DMS53 (cell line): ENCODE data around the gene RAB22A.
A peak's percentile ranks its signal among the peaks of the same experiment; 100 is the strongest.

Experiments used
- DNase-seq: peaks from one replicate; lab custom pipeline; 2025; lab: John Stamatoyannopoulos, UW

RAB22A gene

GRCh38 chr20:58309591-58310290 is at the start of gene RAB22A:
Gene RAB22A, plus strand, starts transcription at chr20:58309715. Its CDS starts 262 bp downstream, at chr20:58309977.
- DNase-seq, result peak; percentile 89

DNA sequence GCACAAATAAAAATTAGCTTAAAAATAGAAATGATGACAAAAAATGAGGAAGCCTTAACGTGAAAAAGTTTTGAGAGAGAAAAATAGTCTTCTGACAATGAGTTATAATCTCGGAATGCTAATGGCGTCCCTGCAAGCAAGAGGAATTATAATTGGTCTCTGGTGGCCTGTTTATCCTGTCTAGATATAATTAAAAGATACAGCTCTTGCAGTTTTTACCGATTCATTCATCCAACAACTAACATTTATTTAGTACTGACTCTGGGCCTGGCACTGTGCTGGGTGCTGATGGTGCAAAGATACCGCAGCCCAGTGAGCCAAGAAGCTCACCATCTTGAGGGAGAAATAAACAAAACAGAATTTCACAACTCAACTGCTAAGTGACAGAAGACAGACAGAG is 49.5 kb upstream of the RAB22A start:
- no peak for DNase-seq

DNA sequence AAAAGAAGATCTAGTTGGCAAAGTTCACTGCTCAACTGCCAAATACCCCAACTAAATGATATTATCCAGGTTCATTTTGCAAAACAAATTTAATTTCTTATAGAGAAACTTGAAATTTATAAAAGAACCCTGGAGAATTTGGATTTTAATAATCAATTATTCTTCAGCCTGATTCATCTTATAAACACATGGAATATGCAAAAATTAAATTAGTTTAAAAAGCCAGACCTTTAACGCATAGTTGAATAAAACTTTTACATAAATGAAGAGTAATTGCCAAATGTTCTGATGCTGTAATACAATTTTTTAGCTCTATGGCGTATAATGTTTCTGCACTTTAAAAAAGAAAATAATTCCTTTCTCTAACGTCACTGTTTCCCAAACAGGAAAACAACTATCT is 47.9 kb upstream of the RAB22A start:
- no peak for DNase-seq

- no peak for DNase-seq
Measured at GRCh38 chr20:58264271-58264670, 45.2 kb upstream of the RAB22A start.

DNA sequence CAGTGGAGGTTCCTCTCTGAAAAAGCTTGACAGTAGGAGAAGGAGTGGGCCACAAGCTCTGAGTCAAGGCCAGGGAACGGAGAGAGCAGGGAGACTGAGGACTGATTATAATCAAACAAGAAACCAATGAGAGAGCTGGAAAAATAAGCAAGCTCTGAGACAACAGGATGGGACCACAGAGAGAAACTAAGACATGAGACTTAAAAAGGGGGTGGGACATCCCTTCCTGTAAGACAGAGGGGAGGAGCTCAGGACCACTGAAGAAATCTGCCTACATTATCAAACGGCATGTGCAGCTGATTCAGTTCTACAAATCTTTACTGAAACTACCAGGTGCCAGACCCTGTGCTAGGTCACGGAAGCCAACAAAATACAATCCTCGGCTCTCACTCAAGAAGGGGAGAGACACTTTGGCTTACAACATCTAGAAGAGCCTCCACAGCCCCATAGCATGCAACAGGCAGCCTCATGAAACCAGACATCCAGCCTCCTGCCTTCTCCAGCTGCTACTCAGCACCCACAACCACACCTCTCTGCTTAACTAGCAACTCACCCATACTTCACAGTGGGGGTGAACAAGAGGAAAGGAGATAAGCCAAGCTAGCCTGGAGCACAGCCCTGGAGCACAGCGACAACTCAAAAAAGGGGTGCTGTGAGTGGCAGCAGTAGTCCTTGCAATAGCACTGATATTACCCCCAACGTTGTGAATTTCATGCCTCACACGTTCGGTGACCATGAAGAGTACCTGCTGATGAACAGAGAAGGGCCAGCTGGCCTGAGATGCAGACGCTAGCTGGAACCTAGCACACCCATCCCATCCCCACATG is 41.9 kb upstream of the RAB22A start:
- DNase-seq, result no peak

DNA sequence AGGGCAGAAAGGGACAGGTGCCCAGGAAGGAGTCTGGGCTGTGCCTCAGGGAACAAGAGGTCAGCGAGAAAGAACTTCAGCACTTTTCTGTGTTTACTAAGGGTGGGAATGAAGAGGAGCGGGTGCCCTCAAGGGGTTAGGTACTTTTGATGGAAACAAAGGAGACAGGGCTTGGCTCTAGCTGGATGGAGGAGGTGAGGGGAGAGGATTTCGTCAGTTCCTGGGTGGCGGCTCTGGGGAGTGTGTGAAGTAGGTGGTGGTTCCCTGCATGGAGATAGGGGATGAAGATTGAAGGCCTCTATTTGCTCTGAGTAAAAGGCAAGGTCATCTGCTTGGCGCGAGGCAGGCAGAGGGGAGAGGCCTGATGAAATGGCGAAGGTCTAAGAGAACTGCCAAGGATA is 41.1 kb upstream of the RAB22A start:
- no peak for DNase-seq

- DNase-seq, result no peak
Measured at GRCh38 chr20:58268936-58269619, 40.4 kb upstream of the RAB22A start.

GRCh38 chr20:58271606-58272351 is 37.7 kb upstream of the RAB22A start:
- no peak for DNase-seq

DNA sequence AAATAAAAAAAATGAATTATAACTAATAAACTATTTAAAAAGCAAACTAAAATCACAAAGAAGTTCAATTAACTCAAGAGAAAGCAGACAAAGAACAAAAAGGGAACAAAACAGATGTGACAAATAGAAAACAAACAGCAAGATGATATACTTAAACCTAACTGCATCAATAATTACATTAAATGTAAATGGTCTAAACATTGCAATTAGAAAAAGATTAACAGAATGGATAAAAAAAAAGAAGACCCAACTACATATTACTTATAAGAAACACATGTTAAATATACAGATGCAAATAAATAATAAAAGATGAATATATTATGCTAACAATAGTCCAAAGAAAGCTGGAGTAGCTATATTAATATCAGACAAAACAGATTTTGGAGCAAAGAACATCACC is 35.1 kb upstream of the RAB22A start:
- DNase-seq, result no peak

DNA sequence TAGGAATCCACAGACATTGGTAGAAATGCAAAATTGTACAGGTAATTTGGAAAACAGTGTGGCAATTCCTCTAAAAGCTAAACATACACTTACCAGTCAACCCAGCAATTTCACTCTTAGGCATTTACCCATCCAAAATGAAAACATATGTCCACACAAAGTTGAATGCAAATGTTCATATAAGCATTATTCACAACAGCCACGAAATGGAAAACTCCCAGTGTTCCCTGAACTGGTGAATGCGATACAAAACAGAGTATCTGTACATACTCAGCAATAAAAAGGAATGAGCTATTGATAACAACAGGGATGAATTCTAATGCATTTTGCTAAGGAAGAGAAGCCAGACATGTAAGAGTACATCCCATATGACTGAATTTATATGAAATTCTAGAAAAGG is 32.4 kb upstream of the RAB22A start:
- DNase-seq, result no peak

GRCh38 chr20:58277578-58278472 is 31.7 kb upstream of the RAB22A start:
- DNase-seq, result no peak

DNA sequence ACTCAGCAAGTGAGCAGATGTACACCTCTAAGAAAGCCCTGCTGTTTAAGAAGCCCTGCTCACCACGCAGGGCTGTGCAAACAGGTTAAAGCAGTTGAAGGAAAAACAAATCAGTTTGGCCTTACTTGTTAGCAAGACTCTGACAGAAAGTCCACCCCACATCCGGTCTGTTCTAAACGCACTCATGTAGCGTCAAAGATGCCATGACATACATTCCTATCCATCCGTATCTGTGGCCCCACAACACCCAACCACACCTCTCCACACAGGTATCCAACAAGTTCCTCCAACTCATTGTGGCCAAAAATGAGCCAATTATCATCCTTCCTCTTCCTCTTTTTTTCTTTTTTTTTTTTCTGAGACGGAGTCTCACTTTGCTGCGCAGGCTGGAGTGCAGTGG is 22.8 kb upstream of the RAB22A start:
- no peak for DNase-seq

- peak; percentile 18 for DNase-seq
Measured at GRCh38 chr20:58287638-58288037, 21.9 kb upstream of the RAB22A start.

GRCh38 chr20:58289143-58289542 is 20.4 kb upstream of the RAB22A start:
- no peak for DNase-seq

GRCh38 chr20:58293453-58293852 is 16.1 kb upstream of the RAB22A start:
- peak; percentile 31 for DNase-seq

GRCh38 chr20:58294497-58295455 is 14.7 kb upstream of the RAB22A start:
- DNase-seq, result no peak

DNA sequence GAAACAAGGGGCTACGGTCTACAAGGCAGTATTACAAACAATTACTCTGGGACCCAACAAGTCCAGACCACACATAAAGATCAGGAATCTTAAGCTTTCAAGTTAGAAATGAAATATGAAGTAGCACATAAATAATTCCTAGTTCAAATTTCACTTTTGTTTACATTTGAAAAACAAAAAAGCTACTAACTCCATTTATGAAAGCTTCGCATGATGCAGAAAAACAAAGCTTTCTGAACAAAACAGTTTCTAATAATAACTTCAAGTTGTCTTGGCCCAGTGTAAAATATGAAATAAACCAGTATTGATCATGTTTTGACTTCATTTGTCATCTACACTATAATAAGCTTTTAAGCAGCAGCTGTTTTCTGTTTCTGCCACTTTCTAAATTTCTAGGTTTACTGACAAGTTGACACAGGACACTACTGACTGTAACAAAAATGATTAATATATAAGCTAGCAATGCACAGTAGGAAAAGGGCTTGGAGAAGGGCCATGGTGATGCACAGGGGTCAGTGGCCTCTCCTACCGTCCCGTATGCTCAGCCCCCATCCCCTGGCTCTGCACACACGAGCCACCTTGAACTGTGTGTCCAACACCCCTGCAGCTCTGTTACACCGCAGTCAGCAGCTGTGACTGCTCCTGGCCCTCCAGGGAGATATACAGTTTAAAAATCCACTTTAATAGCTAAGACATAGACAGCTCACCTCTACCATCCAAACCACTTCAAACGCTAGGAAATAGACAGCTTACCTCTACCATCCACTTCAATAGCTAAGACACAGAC is 13.3 kb upstream of the RAB22A start:
- DNase-seq, result no peak

DNA sequence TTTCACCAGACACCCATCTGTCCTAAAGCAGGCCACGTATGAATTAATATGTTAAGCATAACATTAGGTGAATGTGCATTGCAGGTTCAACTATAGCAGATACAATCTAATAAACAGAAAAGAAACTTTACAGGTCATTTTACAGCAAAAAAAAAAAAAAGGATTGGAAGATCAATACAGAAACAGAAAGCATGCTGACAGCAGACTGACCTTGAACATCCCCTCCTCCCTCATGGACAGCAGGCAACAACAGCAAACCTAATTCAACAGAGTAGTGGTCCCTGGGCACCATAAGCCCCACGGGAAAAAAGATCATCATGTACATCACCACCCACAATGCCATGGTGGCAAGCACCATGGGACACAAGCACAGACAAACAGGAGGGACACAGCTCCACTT is 12.1 kb upstream of the RAB22A start:
- DNase-seq, result no peak

GRCh38 chr20:58300321-58300720 is 9.2 kb upstream of the RAB22A start:
- DNase-seq, result no peak
